GM19239 (cell line): Measurements from ENCODE around the gene RTN4R.

Experiments
- DNase-seq: peaks from one replicate; pipeline ENCODE4 v3.0.0; 2011; ENCODE audit warnings: low spot score; ENCODE audit not compliant: insufficient read length
- FAIRE-seq: peaks from 2 replicates; lab custom pipeline; 2011; peaks lifted over from hg19 to GRCh38; lab: Jason Lieb, UNC

Gene RTN4R

DNA sequence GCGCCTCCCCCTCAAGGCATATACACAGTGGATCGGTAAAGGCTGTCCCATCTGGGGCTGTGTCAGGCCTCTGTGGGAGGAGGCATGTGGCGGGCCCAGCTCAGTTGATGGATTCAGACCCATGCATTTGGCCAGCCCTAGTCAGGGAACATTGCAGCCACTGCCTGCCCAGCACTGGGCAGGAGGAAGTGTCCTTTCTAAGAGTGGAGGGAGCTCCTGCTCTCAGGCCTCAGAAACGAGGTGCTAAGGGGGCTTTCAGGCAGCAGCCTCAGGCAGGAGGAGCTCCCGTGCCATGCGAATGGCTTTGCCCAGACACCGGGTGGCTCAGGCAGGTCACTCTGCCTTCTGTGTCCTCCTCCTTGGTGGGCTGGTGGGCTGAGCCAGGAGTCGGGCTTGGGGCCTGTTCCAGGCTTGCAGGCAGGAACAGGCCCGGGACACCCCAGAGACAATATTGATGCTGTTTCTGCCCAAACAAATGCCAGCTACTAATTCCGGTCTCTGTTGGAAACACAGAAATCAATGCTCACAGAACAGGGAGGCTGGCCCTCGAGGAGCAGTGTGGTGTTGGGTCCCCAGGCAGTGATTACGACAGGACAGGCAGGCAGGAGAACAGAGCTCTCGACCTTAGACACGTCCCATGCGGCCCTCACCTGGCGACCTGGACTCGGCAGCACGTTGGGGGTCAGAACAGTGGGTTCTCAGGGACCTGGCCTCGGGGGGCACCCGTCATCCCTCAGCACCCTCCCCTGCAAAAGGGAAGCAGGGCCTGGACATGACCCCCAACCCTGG lies 75.0 kb downstream of the RTN4R start:
- DNase-seq (no peak), FAIRE-seq (no peak)

DNA sequence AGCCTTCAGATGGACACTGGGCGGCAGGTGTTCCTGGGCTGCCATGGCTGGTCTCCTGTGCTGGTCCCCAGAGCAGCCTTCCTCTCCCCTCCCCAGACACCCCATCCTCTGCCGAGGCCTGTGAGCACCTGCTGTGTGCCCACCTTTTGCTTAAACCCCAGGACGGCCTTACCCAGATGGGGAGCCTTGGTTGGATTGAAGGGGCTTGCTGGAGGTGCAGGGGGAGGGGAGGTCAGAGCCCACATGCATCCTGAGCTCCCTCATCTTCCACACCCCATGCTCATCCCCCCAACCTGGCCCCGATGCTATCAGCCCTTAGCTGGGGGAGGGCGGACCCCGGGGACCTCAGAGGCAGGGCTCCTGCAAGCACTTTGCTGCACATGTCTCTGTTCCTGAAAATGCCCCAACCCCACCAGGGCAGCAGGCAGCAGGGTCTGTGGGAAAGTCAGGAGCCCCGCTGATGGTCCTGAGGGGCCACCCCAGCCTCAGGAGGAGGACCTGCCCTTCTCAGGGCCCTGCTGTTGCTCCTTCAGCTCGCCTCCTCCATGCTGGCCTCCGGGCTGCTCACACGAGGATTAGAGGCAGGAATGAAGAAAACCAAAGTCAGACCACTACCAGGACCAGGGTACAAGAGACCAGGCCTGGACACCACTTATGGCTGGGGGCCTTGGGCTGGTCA lies 75.7 kb downstream of the RTN4R start:
- DNase-seq (no peak), FAIRE-seq (no peak)

DNA sequence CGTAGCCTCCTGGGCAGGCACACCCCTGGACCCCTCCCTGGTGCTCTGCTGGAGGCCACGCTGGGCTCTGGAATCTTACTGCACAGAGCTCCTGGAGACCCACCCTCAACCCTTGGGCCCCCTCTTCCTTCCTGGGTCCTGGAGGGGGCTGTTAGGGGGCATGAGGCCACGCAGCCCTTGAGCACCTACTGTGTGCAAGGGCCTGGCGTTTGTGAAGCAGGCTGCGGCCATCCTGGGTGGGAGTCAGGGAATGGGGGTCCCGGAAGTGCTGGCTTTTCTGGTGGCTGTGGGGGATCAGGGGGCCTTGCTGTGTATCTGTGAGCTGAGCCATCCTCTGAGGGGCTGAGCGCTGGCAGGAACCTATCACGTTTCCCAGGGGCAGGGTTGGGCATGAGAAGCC lies 76.3 kb downstream of the RTN4R start:
- no peak for DNase-seq
- no peak for FAIRE-seq
